Panc1 (cell line): Measurements from ENCODE around the gene FBXW12. TPM values are rescaled to one million over a fixed set of nuclear protein-coding genes. Genes with fewer than 3 reads are reported as not detected.

Experiments
- ATAC-seq: fragments of 200-7000 bp; cut with Tn5 transposase; 2 replicates; pipeline ENCODE4 v1.9.1; 2020; ENCODE audit warnings: mild to moderate bottlenecking, moderate library complexity
- BruUV-seq: library from RNA; stranded (reverse); fragments of 400-500 nt; replicated peaks from 2 replicates; lab custom pipeline; 2021; lab: Mats Ljungman, UMichigan
- CTCF ChIA-PET: fragments of 300-600 bp; sonication (Branson Sonifier 250); formaldehyde crosslinking; loops from one replicate; lab custom pipeline; 2022; ENCODE audit warnings: antibody characterized with exemption; lab: Charles Lee
- POLR2A ChIA-PET: fragments of 300-600 bp; sonication (Branson Sonifier 250); formaldehyde crosslinking; loops from one replicate; lab custom pipeline; 2022; ENCODE audit warnings: antibody characterized with exemption; lab: Charles Lee
- DNase-seq: peaks from one replicate; pipeline ENCODE4 v3.0.0-alpha.2; 2010; ENCODE audit warnings: low read depth, low spot score
- H3K27ac ChIP-seq: 2 replicates; pipeline ENCODE4 v1.5.1; 2011; ENCODE audit warnings: mild to moderate bottlenecking, low read length, inconsistent platforms
- H3K27me3 ChIP-seq: fragments of 200-500 bp; sonication (Bioruptor generic); 2 replicates; pipeline ENCODE4 v1.6.0; 2014; ENCODE audit warnings: low read length, inconsistent platforms; ENCODE audit not compliant: control insufficient read depth, insufficient read depth
- H3K36me3 ChIP-seq: fragments of 200-500 bp; sonication (Bioruptor generic); 2 replicates; pipeline ENCODE4 v1.5.1; 2014; ENCODE audit warnings: inconsistent platforms, mild to moderate bottlenecking, low read length, moderate library complexity; ENCODE audit not compliant: control insufficient read depth, insufficient read depth
- H3K4me1 ChIP-seq: 2 replicates; pipeline ENCODE4 v1.5.1; 2011; ENCODE audit warnings: inconsistent platforms, mild to moderate bottlenecking, low read length, moderate library complexity; ENCODE audit not compliant: control insufficient read depth, insufficient read depth
- H3K4me3 ChIP-seq, 2 experiments: 2 replicates each; pipeline ENCODE4 v1.5.1; 2011 to 2012; ENCODE audit warnings: low read depth in 2 of 2, low read length in 2 of 2, mild to moderate bottlenecking in 2 of 2, inconsistent platforms in 1 of 2, moderate library complexity in 1 of 2
- H3K9me3 ChIP-seq: fragments of 200-500 bp; sonication (Bioruptor generic); 2 replicates; pipeline ENCODE4 v1.5.1; 2014; ENCODE audit warnings: low read depth, mild to moderate bottlenecking, inconsistent platforms, low read length, moderate library complexity; ENCODE audit not compliant: control insufficient read depth, insufficient read depth
- CTCF ChIP-seq: fragments of 450-650 bp; IDR thresholded peaks from 2 replicates; pipeline ENCODE4 v1.5.1; 2017; ENCODE audit warnings: mild to moderate bottlenecking
- POLR2AphosphoS5 ChIP-seq: IDR thresholded peaks from 2 replicates; pipeline ENCODE4 v1.6.1; 2012; ENCODE audit warnings: mild to moderate bottlenecking, low read depth, low read length, moderate library complexity
- REST ChIP-seq, 2 experiments: IDR thresholded peaks; 2 replicates each; pipeline ENCODE4 v1.6.1; 2011 to 2012; ENCODE audit warnings: low read depth in 2 of 2, control low read depth in 1 of 2, low read length in 1 of 2, mild to moderate bottlenecking in 1 of 2, moderate library complexity in 1 of 2; ENCODE audit not compliant: insufficient read depth in 1 of 2
- SIN3A ChIP-seq: IDR thresholded peaks from 2 replicates; pipeline ENCODE4 v1.6.1; 2012; ENCODE audit warnings: low read depth, mild to moderate bottlenecking, low read length, moderate library complexity, borderline replicate concordance; ENCODE audit not compliant: insufficient read depth
- TCF7L2 ChIP-seq: IDR thresholded peaks from 2 replicates; pipeline ENCODE4 v1.6.1; 2011; ENCODE audit warnings: mild to moderate bottlenecking, low read depth, low read length, inconsistent platforms
- in situ Hi-C: cut with HindIII; loops from 2 replicates; pipeline ENCODE4 v1.10.0; 2016; ENCODE audit warnings: low sequenced_read_pairs, low pct_unique_long_range_greater_than_20kb
- intact Hi-C: fragments of 100-400 bp; cut with micrococcal nuclease; formaldehyde crosslinking; loops from one replicate; pipeline ENCODE4 v1.10.0; 2022; ENCODE audit not compliant: unreplicated experiment
- total RNA-seq: library from RNA; stranded (reverse); gene quantifications from one replicate; pipeline ENCODE4 v1.2.1, GENCODE V29; 2021; ENCODE audit not compliant: unreplicated experiment

The FBXW12 gene
- total RNA-seq, 1 experiment from 2014 or later: not detected

GRCh38 chr3:48418140-48418539 lies 46.1 kb downstream of the FBXW12 start:
- no peak for ATAC-seq
- Histone ChIP-seq H3K4me1 (no peaks in the 10 kb centered on the region), H3K27ac (no peak overlapping the region), H3K9me3 (no peaks in the 10 kb centered on the region), H3K27me3 (no peaks in the 10 kb centered on the region), H3K36me3 (no peaks in the 10 kb centered on the region), H3K4me3 (no peak overlapping the region)
- TF ChIP-seq CTCF (no peak), SIN3A (no peak), TCF7L2 (no peak), REST (IDR thresholded peaks at IDR 0.05; ENCODE audit: insufficient read depth in 1 of 2, low read depth in 2 of 2, low read length in 1 of 2) (no peak), POLR2AphosphoS5 (no peak)
- CTCF ChIA-PET: interaction anchor here (1.5 kb wide), 1 partner anchor 18 kb away, joined by 7 read pairs; no protein-coding TSS in a partner anchor
- DNase-seq: no peak
- in situ Hi-C loops (no loop called here), intact Hi-C loops (no loop called here)
- POLR2A ChIA-PET: no interaction called here
- BruUV-seq: no TSS peak

- TF ChIP-seq TCF7L2: no peak
- TF ChIP-seq CTCF: no peak
- no peak for TF ChIP-seq REST (IDR thresholded peaks at IDR 0.05; ENCODE audit: insufficient read depth in 1 of 2, low read depth in 2 of 2, low read length in 1 of 2)
- TF ChIP-seq SIN3A: no peak
- TF ChIP-seq POLR2AphosphoS5: no peak
- Histone ChIP-seq H3K4me1 (no peaks in the 10 kb centered on the region), H3K9me3 (no peaks in the 10 kb centered on the region), H3K27ac (no peak overlapping the region), H3K27me3 (no peaks in the 10 kb centered on the region), H3K4me3 (no peak overlapping the region), H3K36me3 (no peaks in the 10 kb centered on the region)
- DNase-seq: no peak
- intact Hi-C loops (no loop called here), in situ Hi-C loops (no loop called here)
- ChIA-PET POLR2A (no interaction called here), CTCF (interaction anchor here (1.5 kb wide), 1 partner anchor 18 kb away, joined by 7 read pairs; no protein-coding TSS in a partner anchor)
- no TSS peak for BruUV-seq
- no peak for ATAC-seq
These were observed 46.6 kb downstream of the FBXW12 start for GRCh38 chr3:48418651-48419050.
